Tibial nerve (tissue), 4 donors: ENCODE measurements around the gene PTPRD. TPM values are rescaled to one million over a fixed set of nuclear protein-coding genes. Genes with fewer than 3 reads are reported as not detected.

Experiments used
- DNase-seq, 2 donors: peaks; one replicate each; pipeline ENCODE4 v3.0.0-alpha.2; 2019; ENCODE audit warnings: low spot score in 2 of 2
- H3K27ac ChIP-seq, 4 donors: fragments of 200-600 bp; sonication (generic) in 3 of 4; one replicate each; pipeline ENCODE4 v1.5.1; 2017 to 2019; ENCODE audit warnings: mild to moderate bottlenecking in 1 of 4
- H3K27me3 ChIP-seq, 2 donors: fragments of 200-600 bp; sonication (generic) in 1 of 2; one replicate each; pipeline versions ENCODE4 v1.5.1 to v1.6.0; 2017 to 2019
- H3K36me3 ChIP-seq, 3 donors: fragments of 200-600 bp; sonication (generic); one replicate each; pipeline ENCODE4 v1.5.1; 2018 to 2019
- H3K4me1 ChIP-seq, 4 donors: fragments of 200-600 bp; sonication (generic) in 3 of 4; one replicate each; pipeline ENCODE4 v1.5.1; 2017 to 2019
- H3K4me3 ChIP-seq, 4 donors: fragments of 200-600 bp; sonication (generic) in 3 of 4; one replicate each; pipeline ENCODE4 v1.5.1; 2017 to 2019; ENCODE audit warnings: mild to moderate bottlenecking in 1 of 4, moderate library complexity in 1 of 4
- H3K9me3 ChIP-seq, 4 donors: fragments of 200-600 bp; sonication (generic) in 3 of 4; one replicate each; pipeline ENCODE4 v1.5.1; 2017 to 2019
- EP300 ChIP-seq, 2 donors: sonication (generic); formaldehyde crosslinking; IDR thresholded peaks; one replicate each; pipeline ENCODE4 v1.6.1; 2017; ENCODE audit warnings: antibody characterized with exemption in 2 of 2, mild to moderate bottlenecking in 1 of 2
- POLR2A ChIP-seq, 2 donors: fragments of 450-650 bp; IDR thresholded peaks; one replicate each; pipeline ENCODE4 v1.6.1; 2017; ENCODE audit warnings: antibody characterized with exemption in 2 of 2, mild to moderate bottlenecking in 2 of 2, moderate library complexity in 2 of 2
- WGBS, 2 donors: methylation state at CpG; one replicate each; pipeline ENCODE4 v1.1.5; 2018; 5-methylcytosine and 5-hydroxymethylcytosine counted together
- total RNA-seq, 4 donors: library from RNA; depleted of rRNA; stranded (reverse); fragments of >200 nt; gene quantifications; one replicate each; pipeline ENCODE4 v1.1.0, GENCODE V29; 2016
- TF ChIP-seq, protein P1 (sequence below), 5 experiments: fragments of 200-600 bp in 3 of 5; fragments of 450-650 bp in 2 of 5; sonication (generic) in 3 of 5; IDR thresholded peaks; one replicate each; pipeline ENCODE4 v1.5.1; 2016 to 2019; ENCODE audit warnings: antibody characterized with exemption in 5 of 5, mild to moderate bottlenecking in 3 of 5, moderate library complexity in 2 of 5

PTPRD gene
- total RNA-seq, 4 donors from 2014 or later = 1.7 to 13.2 (median 5.1) TPM

- H3K27me3 ChIP-seq = no peaks in the 10 kb centered on the region
- no peak overlapping the region for H3K4me3 ChIP-seq
- no peak for DNase-seq
- no peaks in the 10 kb centered on the region for H3K4me1 ChIP-seq
- H3K36me3 ChIP-seq = no peaks in the 10 kb centered on the region
- no peaks in the 10 kb centered on the region for H3K9me3 ChIP-seq
- WGBS, 2 donors = 82 to 87% methylated on average over 2 of the region's 2 CpGs
- H3K27ac ChIP-seq = no peak overlapping the region
- TF ChIP-seq EP300 (IDR thresholded peaks at IDR 0.05) (no peak), POLR2A (IDR thresholded peaks at IDR 0.05) (no peak)
- TF ChIP-seq, protein P1, sequence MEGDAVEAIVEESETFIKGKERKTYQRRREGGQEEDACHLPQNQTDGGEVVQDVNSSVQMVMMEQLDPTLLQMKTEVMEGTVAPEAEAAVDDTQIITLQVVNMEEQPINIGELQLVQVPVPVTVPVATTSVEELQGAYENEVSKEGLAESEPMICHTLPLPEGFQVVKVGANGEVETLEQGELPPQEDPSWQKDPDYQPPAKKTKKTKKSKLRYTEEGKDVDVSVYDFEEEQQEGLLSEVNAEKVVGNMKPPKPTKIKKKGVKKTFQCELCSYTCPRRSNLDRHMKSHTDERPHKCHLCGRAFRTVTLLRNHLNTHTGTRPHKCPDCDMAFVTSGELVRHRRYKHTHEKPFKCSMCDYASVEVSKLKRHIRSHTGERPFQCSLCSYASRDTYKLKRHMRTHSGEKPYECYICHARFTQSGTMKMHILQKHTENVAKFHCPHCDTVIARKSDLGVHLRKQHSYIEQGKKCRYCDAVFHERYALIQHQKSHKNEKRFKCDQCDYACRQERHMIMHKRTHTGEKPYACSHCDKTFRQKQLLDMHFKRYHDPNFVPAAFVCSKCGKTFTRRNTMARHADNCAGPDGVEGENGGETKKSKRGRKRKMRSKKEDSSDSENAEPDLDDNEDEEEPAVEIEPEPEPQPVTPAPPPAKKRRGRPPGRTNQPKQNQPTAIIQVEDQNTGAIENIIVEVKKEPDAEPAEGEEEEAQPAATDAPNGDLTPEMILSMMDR (IDR thresholded peaks at IDR 0.05) = no peak
Measured at GRCh38 chr9:8605096-8605495, 2007.7 kb downstream of the PTPRD start.

DNA sequence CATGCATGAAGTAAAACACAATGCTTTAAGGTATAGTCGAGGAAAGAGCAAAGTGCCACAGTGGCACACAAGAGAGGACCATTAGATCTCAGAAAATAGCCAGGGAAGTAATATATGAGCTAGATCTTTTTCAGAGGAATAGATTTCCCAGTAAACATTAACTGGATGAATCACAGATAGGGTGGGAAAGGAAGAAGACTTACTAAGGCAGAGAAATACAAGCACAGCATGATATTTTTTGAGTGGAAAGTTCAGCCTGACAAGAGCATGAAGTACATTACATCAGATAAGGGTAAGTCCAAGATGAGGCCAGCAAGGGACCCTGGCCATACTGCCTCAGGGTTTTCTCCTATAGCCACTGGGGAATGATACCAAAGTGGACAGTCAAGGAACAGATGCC lies 2008.6 kb downstream of the PTPRD start:
- DNase-seq = no peak

GRCh38 chr9:8600914-8601680 lies 2011.7 kb downstream of the PTPRD start:
- DNase-seq = no peak
- no peaks in the 10 kb centered on the region for H3K9me3 ChIP-seq
- no peak for TF ChIP-seq POLR2A (IDR thresholded peaks at IDR 0.05)
- no peak for TF ChIP-seq EP300 (IDR thresholded peaks at IDR 0.05)
- TF ChIP-seq, protein P1 (IDR thresholded peaks at IDR 0.05) = no peak
- 90 to 92% methylated on average over 4 of the region's 4 CpGs for WGBS, 2 donors
- H3K27ac ChIP-seq = no peak overlapping the region
- H3K36me3 ChIP-seq = no peaks in the 10 kb centered on the region
- no peaks in the 10 kb centered on the region for H3K27me3 ChIP-seq
- H3K4me1 ChIP-seq = no peaks in the 10 kb centered on the region
- H3K4me3 ChIP-seq = no peak overlapping the region

More for the DNA sequence above, 2008.6 kb downstream of the PTPRD start:
- no peaks in the 10 kb centered on the region for H3K4me1 ChIP-seq
- no peaks in the 10 kb centered on the region for H3K27me3 ChIP-seq
- H3K4me3 ChIP-seq = no peak overlapping the region
- TF ChIP-seq, protein P1 (IDR thresholded peaks at IDR 0.05) = no peak
- TF ChIP-seq POLR2A (IDR thresholded peaks at IDR 0.05) (no peak), EP300 (IDR thresholded peaks at IDR 0.05) (no peak)
- no peaks in the 10 kb centered on the region for H3K9me3 ChIP-seq
- H3K36me3 ChIP-seq = no peaks in the 10 kb centered on the region
- H3K27ac ChIP-seq = no peak overlapping the region
- WGBS, 2 donors = 94% methylated on average over 1 of the region's 1 CpG

DNA sequence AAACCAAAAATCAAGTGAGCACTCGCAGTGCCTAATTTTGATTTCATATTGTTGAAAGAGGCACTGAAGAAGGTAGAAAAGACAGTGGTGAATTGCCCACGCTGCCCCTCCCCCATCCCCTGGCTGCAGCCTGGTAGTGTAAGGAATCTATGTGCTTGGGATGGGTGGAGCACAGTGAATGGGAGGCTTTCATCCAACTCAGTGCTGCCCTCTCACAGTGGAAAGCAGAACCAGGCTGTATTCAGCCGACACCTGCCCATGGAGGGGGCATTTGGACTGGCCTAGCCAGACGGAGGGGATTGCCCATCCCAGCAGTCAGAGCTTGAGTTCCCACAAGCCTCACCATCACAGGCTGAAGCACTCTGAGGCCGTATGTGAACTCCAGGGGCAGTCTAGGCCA lies 2012.9 kb downstream of the PTPRD start:
- Histone ChIP-seq H3K4me3 (no peak overlapping the region), H3K9me3 (no peaks in the 10 kb centered on the region), H3K4me1 (no peaks in the 10 kb centered on the region), H3K27me3 (no peaks in the 10 kb centered on the region), H3K36me3 (no peaks in the 10 kb centered on the region), H3K27ac (no peak overlapping the region)
- WGBS, 2 donors = 84 to 94% methylated on average over 4 to 5 of the region's 5 CpGs
- no peak for DNase-seq
- TF ChIP-seq, protein P1 (IDR thresholded peaks at IDR 0.05) = no peak
- TF ChIP-seq POLR2A (IDR thresholded peaks at IDR 0.05) = no peak
- no peak for TF ChIP-seq EP300 (IDR thresholded peaks at IDR 0.05)

DNA sequence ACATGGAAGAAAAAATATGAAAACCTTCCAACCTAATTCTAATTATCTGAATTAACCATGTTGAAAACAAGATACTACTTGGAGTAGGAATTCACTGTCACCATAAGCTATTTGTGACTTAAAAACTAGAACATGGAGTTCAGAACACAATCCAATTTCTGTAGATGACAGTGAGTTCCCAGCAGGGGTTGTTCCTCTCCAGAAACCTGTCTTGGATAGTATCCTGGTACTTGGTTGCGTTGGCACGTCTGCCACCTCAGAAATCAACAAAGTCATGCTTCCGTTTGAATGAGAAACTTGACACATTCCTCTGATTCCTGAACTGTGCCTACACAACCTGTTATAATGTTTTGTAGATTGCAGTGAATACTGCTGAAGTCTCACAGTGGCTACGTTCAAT lies 2023.3 kb downstream of the PTPRD start:
- TF ChIP-seq, protein P1 (IDR thresholded peaks at IDR 0.05) = no peak
- TF ChIP-seq POLR2A (IDR thresholded peaks at IDR 0.05) = no peak
- no peak for TF ChIP-seq EP300 (IDR thresholded peaks at IDR 0.05)
- Histone ChIP-seq H3K27ac (no peak overlapping the region), H3K4me3 (no peak overlapping the region), H3K9me3 (no peaks in the 10 kb centered on the region), H3K4me1 (no peaks in the 10 kb centered on the region), H3K27me3 (no peaks in the 10 kb centered on the region), H3K36me3 (no peaks in the 10 kb centered on the region)
- 94 to 95% methylated on average over 4 of the region's 4 CpGs for WGBS, 2 donors
- DNase-seq = no peak
